Skin of body (tissue), 2 donors: ENCODE data around the gene NUP160. TPM values are rescaled to one million over a fixed set of nuclear protein-coding genes. Genes with fewer than 3 reads are reported as not detected.

Source experiments
- small RNA-seq: library from RNA; depleted of rRNA; stranded (forward); fragments of <200 nt; gene quantifications from one replicate; pipeline ENCODE3, GENCODE V24; 2014; ENCODE audit warnings: low replicate concordance
- total RNA-seq: library from RNA; depleted of rRNA; stranded (reverse); fragments of >200 nt; gene quantifications from one replicate; pipeline ENCODE4 v1.2.3, GENCODE V29; 2014

The NUP160 gene
- total RNA-seq, 1 donor from 2014 or later = 57.2 TPM

Small RNA genes within 50 kb of the gene (small RNA-seq; reads per million reads assigned to genes)
- gene AC021443.1 (not detected), gene RF00019 (not detected), gene RNA5SP340 (not detected)

Other genes starting within 250 kb of the NUP160 start
- gene MTCH2, start 205.8 kb downstream of the NUP160 start, total RNA-seq = 34.4 TPM
- 1.1 TPM for gene AGBL2, start 133.0 kb downstream of the NUP160 start, total RNA-seq
- 171 TPM for gene FNBP4, start 81.0 kb downstream of the NUP160 start, total RNA-seq
- gene PTPRJ, start 132.2 kb upstream of the NUP160 start, total RNA-seq = 8.1 TPM